ENCODE data around the gene OXER1.
A peak's percentile ranks its signal among the peaks of the same experiment; 100 is the strongest.

Gene OXER1

GRCh38 chr2:42723465-42723864 lies 40.5 kb downstream of the OXER1 start:
- Histone ChIP-seq H3K9ac (ENCODE audit: insufficient read length) (no peak overlapping the region), H3K36me3 (ENCODE audit: insufficient read depth, low read length) (peaks cover 4% of the 10 kb centered on the region; the same call in 1 of the 2 replicates), H3K9me3 (ENCODE audit: low read depth, low read length) (no peaks in the 10 kb centered on the region), H3K4me3 (no peak overlapping the region), H3K27ac (no peak overlapping the region)
- TF ChIP-seq FOXP2 (optimal IDR thresholded peaks at IDR 0.05; ENCODE audit: control extremely low read depth, extremely low read length, insufficient read depth) = no peak
- no peak for DNase-seq (ENCODE audit: low read depth, low spot score)

GRCh38 chr2:42722320-42723190 lies 41.4 kb downstream of the OXER1 start:
- Histone ChIP-seq H3K36me3 (ENCODE audit: insufficient read depth, low read length) (no peaks in the 10 kb centered on the region), H3K9ac (ENCODE audit: insufficient read length) (no peak overlapping the region), H3K27ac (no peak overlapping the region), H3K4me3 (no peak overlapping the region), H3K9me3 (ENCODE audit: low read depth, low read length) (no peaks in the 10 kb centered on the region)
- no peak for DNase-seq (ENCODE audit: low read depth, low spot score)
- no peak for TF ChIP-seq POLR2AphosphoS5 (IDR thresholded peaks at IDR 0.05; ENCODE audit: borderline replicate concordance, low read depth, low read length)
- no peak for TF ChIP-seq FOXP2 (optimal IDR thresholded peaks at IDR 0.05; ENCODE audit: control extremely low read depth, extremely low read length, insufficient read depth)
- no peak for TF ChIP-seq EZH2 (IDR thresholded peaks at IDR 0.05)

GRCh38 chr2:42721898-42722297 lies 42.0 kb downstream of the OXER1 start:
- H3K9me3 ChIP-seq (ENCODE audit: low read depth, low read length) = no peaks in the 10 kb centered on the region
- no peak overlapping the region for H3K4me3 ChIP-seq
- no peak for TF ChIP-seq FOXP2 (optimal IDR thresholded peaks at IDR 0.05; ENCODE audit: control extremely low read depth, extremely low read length, insufficient read depth)
- TF ChIP-seq POLR2AphosphoS5 (IDR thresholded peaks at IDR 0.05; ENCODE audit: borderline replicate concordance, low read depth, low read length) = no peak
- no peak for TF ChIP-seq EZH2 (IDR thresholded peaks at IDR 0.05)
- no peak for DNase-seq (ENCODE audit: low read depth, low spot score)
- H3K9ac ChIP-seq (ENCODE audit: insufficient read length) = no peak overlapping the region
- no peaks in the 10 kb centered on the region for H3K36me3 ChIP-seq (ENCODE audit: insufficient read depth, low read length)
- no peak overlapping the region for H3K27ac ChIP-seq

- Histone ChIP-seq H3K4me3 (no peak overlapping the region), H3K9me3 (ENCODE audit: low read depth, low read length) (no peaks in the 10 kb centered on the region)
- DNase-seq (ENCODE audit: low read depth, low spot score) = no peak
Observed at GRCh38 chr2:42714686-42715085, 49.2 kb downstream of the OXER1 start.

GRCh38 chr2:42713920-42714319 lies 50.0 kb downstream of the OXER1 start:
- DNase-seq (ENCODE audit: low read depth, low spot score) = no peak
- Histone ChIP-seq H3K9ac (ENCODE audit: insufficient read length) (no peak overlapping the region), H3K36me3 (ENCODE audit: insufficient read depth, low read length) (peaks cover 10% of the 10 kb centered on the region), H3K4me3 (no peak overlapping the region), H3K9me3 (ENCODE audit: low read depth, low read length) (no peaks in the 10 kb centered on the region), H3K27ac (peak overlapping the region; percentile 58)
- TF ChIP-seq POLR2AphosphoS5 (IDR thresholded peaks at IDR 0.05; ENCODE audit: borderline replicate concordance, low read depth, low read length) = no peak; the same call in 1 of the 2 replicates
- TF ChIP-seq EZH2 (IDR thresholded peaks at IDR 0.05) = no peak
- TF ChIP-seq FOXP2 (optimal IDR thresholded peaks at IDR 0.05; ENCODE audit: control extremely low read depth, extremely low read length, insufficient read depth) = no peak

More at GRCh38 chr2:42714686-42715085, 49.2 kb downstream of the OXER1 start:
- TF ChIP-seq POLR2AphosphoS5 (IDR thresholded peaks at IDR 0.05; ENCODE audit: borderline replicate concordance, low read depth, low read length) (no peak), EZH2 (IDR thresholded peaks at IDR 0.05) (no peak), FOXP2 (optimal IDR thresholded peaks at IDR 0.05; ENCODE audit: control extremely low read depth, extremely low read length, insufficient read depth) (no peak)
- no peak overlapping the region for H3K27ac ChIP-seq
- H3K9ac ChIP-seq (ENCODE audit: insufficient read length) = no peak overlapping the region
- peaks cover 2% of the 10 kb centered on the region for H3K36me3 ChIP-seq (ENCODE audit: insufficient read depth, low read length)

- no peak overlapping the region for H3K4me3 ChIP-seq
- no peak for DNase-seq (ENCODE audit: low read depth, low spot score)
- TF ChIP-seq POLR2AphosphoS5 (IDR thresholded peaks at IDR 0.05; ENCODE audit: borderline replicate concordance, low read depth, low read length) = no peak
- TF ChIP-seq FOXP2 (optimal IDR thresholded peaks at IDR 0.05; ENCODE audit: control extremely low read depth, extremely low read length, insufficient read depth) = no peak
- TF ChIP-seq EZH2 (IDR thresholded peaks at IDR 0.05) = no peak
- H3K36me3 ChIP-seq (ENCODE audit: insufficient read depth, low read length) = peaks cover 19% of the 10 kb centered on the region
- H3K9me3 ChIP-seq (ENCODE audit: low read depth, low read length) = no peaks in the 10 kb centered on the region
- H3K9ac ChIP-seq (ENCODE audit: insufficient read length) = no peak overlapping the region
- 0 out of 2 replicates have a peak overlapping the region, but pooled peaks have one; percentile 58 for H3K27ac ChIP-seq
Observed at GRCh38 chr2:42712934-42713333, 51.0 kb downstream of the OXER1 start.

Measured in SK-N-MC (cell line).